Spleen (tissue), 11 donors: ENCODE results near the gene ACTN1. TPM values are rescaled to one million over a fixed set of nuclear protein-coding genes. Genes with fewer than 3 reads are reported as not detected.

Source experiments
- DNase-seq: peaks from one replicate; pipeline ENCODE4 v3.0.0-alpha.2; 2020
- H3K27ac ChIP-seq, 8 donors: fragments of 200-600 bp; sonication (generic) in 7 of 8; 1 replicate in 4 of 8; 2 replicates in 4 of 8; pipeline versions ENCODE4 v1.5.0 to v1.8.0; 2016 to 2021; ENCODE audit warnings: inconsistent platforms in 4 of 8, mild to moderate bottlenecking in 4 of 8, moderate library complexity in 1 of 8
- H3K27me3 ChIP-seq, 7 donors: fragments of 200-600 bp; sonication (generic) in 6 of 7; replicated peaks in 1 of 7; 1 replicate in 4 of 7; 2 replicates in 3 of 7; pipeline versions ENCODE4 v1.5.0 to v1.8.0; 2016 to 2021; ENCODE audit warnings: inconsistent platforms in 3 of 7, mild to moderate bottlenecking in 1 of 7
- H3K36me3 ChIP-seq, 6 donors: fragments of 200-600 bp; sonication (generic) in 5 of 6; 1 replicate in 4 of 6; 2 replicates in 2 of 6; pipeline versions ENCODE4 v1.5.0 to v1.8.0; 2016 to 2021; ENCODE audit warnings: inconsistent platforms in 2 of 6
- H3K4me1 ChIP-seq, 6 donors: fragments of 200-600 bp; sonication (generic) in 5 of 6; 1 replicate in 3 of 6; 2 replicates in 3 of 6; pipeline versions ENCODE4 v1.5.0 to v1.8.0; 2016 to 2021; ENCODE audit warnings: inconsistent platforms in 3 of 6
- H3K4me3 ChIP-seq, 8 donors: fragments of 200-600 bp; sonication (generic) in 7 of 8; 1 replicate in 4 of 8; 2 replicates in 4 of 8; pipeline versions ENCODE4 v1.5.0 to v1.8.0; 2016 to 2021; ENCODE audit warnings: inconsistent platforms in 4 of 8, mild to moderate bottlenecking in 4 of 8, moderate library complexity in 2 of 8
- H3K9me3 ChIP-seq, 8 donors: fragments of 200-600 bp; sonication (generic) in 7 of 8; 1 replicate in 4 of 8; 2 replicates in 4 of 8; pipeline versions ENCODE4 v1.5.0 to v1.8.0; 2016 to 2021; ENCODE audit warnings: inconsistent platforms in 4 of 8
- POLR2A ChIP-seq, 3 donors: fragments of 450-650 bp; IDR thresholded peaks; one replicate each; pipeline ENCODE4 v1.5.1; 2017; ENCODE audit warnings: antibody characterized with exemption in 3 of 3, mild to moderate bottlenecking in 1 of 3
- POLR2AphosphoS5 ChIP-seq, 3 donors: sonication (generic); formaldehyde crosslinking; IDR thresholded peaks; one replicate each; pipeline ENCODE4 v1.5.1; 2017; ENCODE audit warnings: antibody characterized with exemption in 3 of 3
- WGBS, 5 donors: extraction: QIAGEN DNeasy Blood & Tissue Kit in 3 of 5; methylation state at CpG; one replicate each; pipeline versions ENCODE4 v1.1.5 to v1.1.7; 2013 to 2018; 5-methylcytosine and 5-hydroxymethylcytosine counted together
- intact Hi-C: fragments of 100-400 bp; cut with DNase I; formaldehyde crosslinking; loops from one replicate; pipeline ENCODE4 v1.15.0; 2023; ENCODE audit warnings: low total_unique reads
- polyA plus RNA-seq, 3 donors: library from polyadenylated mRNA; stranded (reverse); fragments of 200-250 nt; gene quantifications; one replicate each; pipeline ENCODE4 v1.2.1, GENCODE V29; 2013
- total RNA-seq, 7 donors: library from RNA; depleted of rRNA in 3 of 7; stranded (reverse); fragments of >200 nt in 3 of 7; fragmentation: NEBNext Ultra II Directional in 4 of 7; extraction: Animal tissue kit (Norgen Biotek cat#: 25700) in 4 of 7; gene quantifications; one replicate each; pipeline versions ENCODE4 v1.1.0 to v1.2.1, GENCODE V29; 2016 to 2021
- TF ChIP-seq, protein P1 (sequence below), 11 experiments: fragments of 200-600 bp in 7 of 11; fragments of 450-650 bp in 4 of 11; sonication (generic) in 4 of 11; IDR thresholded peaks in 8 of 11; conservative IDR thresholded peaks in 3 of 11; 1 replicate in 7 of 11; 2 replicates in 4 of 11; pipeline versions ENCODE4 v1.4.0 to v1.8.0; 2016 to 2021; ENCODE audit warnings: antibody characterized with exemption in 11 of 11, inconsistent platforms in 4 of 11, mild to moderate bottlenecking in 1 of 11
- donor health status: healthy with polysubstance abuse.
- donor health status: DM: no; HTN: no; CAD: no; lungs with moderate emphysema.
- donor health status: DM: no; HTN: no; CAD: no.
- donor health status: Bipolar disorder and iron deficiency.
- donor health status: healthy.
- donor health status: DM: no; HTN: no; CAD: no.
- donor health status: DM: yes; HTN: yes; CAD: no.

The ACTN1 gene
- total and polyA plus RNA-seq, 10 donors = 15.4 to 315 (median 95.4) TPM

DNA sequence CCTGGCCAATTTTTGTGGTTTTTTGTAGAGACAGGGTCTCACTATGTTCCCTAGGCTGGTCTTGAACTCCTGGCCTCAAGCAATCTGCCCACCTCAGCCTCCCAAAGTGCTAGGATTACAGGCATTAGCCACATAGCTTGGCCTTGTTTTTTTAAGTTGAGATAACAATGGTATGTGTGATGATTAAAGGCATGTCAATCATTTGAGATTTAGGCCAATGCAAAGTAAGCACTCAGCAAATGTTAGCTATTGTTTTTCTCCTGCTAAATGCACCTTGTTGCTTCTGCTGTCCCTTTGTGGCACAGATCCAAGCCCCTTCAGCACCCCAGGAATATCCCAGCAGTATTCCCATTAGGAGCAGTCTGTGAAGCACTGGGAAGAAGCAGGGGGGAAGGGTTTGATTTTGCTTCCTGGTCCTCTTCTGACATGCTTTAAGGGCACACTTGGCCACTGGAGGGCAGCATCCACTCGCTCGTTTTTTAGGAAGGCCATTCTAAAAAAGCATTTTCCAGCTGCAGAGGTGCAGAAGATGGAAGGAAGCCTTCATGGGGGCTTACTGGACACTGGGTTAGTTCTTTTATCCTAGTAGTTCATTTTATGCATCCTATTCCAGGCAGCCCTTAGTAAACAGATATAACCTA lies 116.0 kb downstream of the ACTN1 start:
- H3K27me3 ChIP-seq = no peaks in the 10 kb centered on the region
- H3K4me3 ChIP-seq = no peak overlapping the region
- no peak for TF ChIP-seq POLR2AphosphoS5 (IDR thresholded peaks at IDR 0.05)
- TF ChIP-seq, protein P1, sequence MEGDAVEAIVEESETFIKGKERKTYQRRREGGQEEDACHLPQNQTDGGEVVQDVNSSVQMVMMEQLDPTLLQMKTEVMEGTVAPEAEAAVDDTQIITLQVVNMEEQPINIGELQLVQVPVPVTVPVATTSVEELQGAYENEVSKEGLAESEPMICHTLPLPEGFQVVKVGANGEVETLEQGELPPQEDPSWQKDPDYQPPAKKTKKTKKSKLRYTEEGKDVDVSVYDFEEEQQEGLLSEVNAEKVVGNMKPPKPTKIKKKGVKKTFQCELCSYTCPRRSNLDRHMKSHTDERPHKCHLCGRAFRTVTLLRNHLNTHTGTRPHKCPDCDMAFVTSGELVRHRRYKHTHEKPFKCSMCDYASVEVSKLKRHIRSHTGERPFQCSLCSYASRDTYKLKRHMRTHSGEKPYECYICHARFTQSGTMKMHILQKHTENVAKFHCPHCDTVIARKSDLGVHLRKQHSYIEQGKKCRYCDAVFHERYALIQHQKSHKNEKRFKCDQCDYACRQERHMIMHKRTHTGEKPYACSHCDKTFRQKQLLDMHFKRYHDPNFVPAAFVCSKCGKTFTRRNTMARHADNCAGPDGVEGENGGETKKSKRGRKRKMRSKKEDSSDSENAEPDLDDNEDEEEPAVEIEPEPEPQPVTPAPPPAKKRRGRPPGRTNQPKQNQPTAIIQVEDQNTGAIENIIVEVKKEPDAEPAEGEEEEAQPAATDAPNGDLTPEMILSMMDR (IDR thresholded peaks at IDR 0.05 in 8 of 11, conservative IDR thresholded peaks at IDR 0.05 in 3 of 11) = peak; percentile 24 to 80 (median 69)
- peak; percentile 84 for DNase-seq
- peaks cover 3 to 23% (median 15%) of the 10 kb centered on the region in 8 donors for H3K9me3 ChIP-seq
- intact Hi-C loops = no loop called here
- peaks cover 0 to 7% (median 0%) of the 10 kb centered on the region in 6 donors for H3K36me3 ChIP-seq
- 0 to 2% (median 2%) methylated on average over 2 of the region's 2 CpGs for WGBS, 5 donors
- no peak overlapping the region for H3K27ac ChIP-seq
- H3K4me1 ChIP-seq = peaks cover 0 to 6% (median 0%) of the 10 kb centered on the region in 6 donors

DNA sequence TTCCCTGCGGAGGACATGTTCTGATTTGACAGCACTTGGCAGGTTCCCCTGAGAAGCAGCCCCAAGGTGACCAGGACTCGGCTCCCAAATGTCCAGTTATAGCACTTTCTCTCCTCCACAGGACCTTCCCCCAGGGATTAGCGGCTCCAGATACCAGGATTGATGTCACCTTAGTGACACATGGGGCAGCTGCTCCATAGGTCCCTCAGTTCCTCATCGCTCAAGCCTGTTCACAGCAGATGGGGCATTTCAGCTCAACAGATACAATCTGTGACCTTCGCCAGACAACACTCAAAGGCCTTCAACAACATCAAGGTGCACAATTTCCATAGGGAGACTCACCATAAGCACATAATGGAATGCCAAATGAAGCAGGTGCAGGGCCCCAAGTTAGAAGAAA lies 118.3 kb downstream of the ACTN1 start:
- H3K27me3 ChIP-seq = no peaks in the 10 kb centered on the region
- peaks cover 0 to 6% (median 0%) of the 10 kb centered on the region in 6 donors for H3K4me1 ChIP-seq
- intact Hi-C loops = no loop called here
- H3K36me3 ChIP-seq = peaks cover 0 to 7% (median 0%) of the 10 kb centered on the region in 6 donors
- H3K9me3 ChIP-seq = peaks cover 3 to 17% (median 13%) of the 10 kb centered on the region in 8 donors
- WGBS, 5 donors = 83 to 96% (median 93%) methylated on average over 5 of the region's 5 CpGs
- DNase-seq = no peak
- H3K4me3 ChIP-seq = no peak overlapping the region
- no peak overlapping the region for H3K27ac ChIP-seq
- TF ChIP-seq POLR2A (IDR thresholded peaks at IDR 0.05) = no peak
- TF ChIP-seq POLR2AphosphoS5 (IDR thresholded peaks at IDR 0.05) = no peak
- TF ChIP-seq, protein P1 (IDR thresholded peaks at IDR 0.05 in 8 of 11, conservative IDR thresholded peaks at IDR 0.05 in 3 of 11) = no peak

- 79 to 93% (median 89%) methylated on average over 5 of the region's 5 CpGs for WGBS, 5 donors
- TF ChIP-seq, protein P1 (IDR thresholded peaks at IDR 0.05 in 8 of 11, conservative IDR thresholded peaks at IDR 0.05 in 3 of 11) = no peak
- TF ChIP-seq POLR2A (IDR thresholded peaks at IDR 0.05) (no peak), POLR2AphosphoS5 (IDR thresholded peaks at IDR 0.05) (no peak)
- peaks cover 0 to 9% (median 5%) of the 10 kb centered on the region in 8 donors for H3K9me3 ChIP-seq
These were observed 121.5 kb downstream of the ACTN1 start for GRCh38 chr14:68857516-68858070.

DNA sequence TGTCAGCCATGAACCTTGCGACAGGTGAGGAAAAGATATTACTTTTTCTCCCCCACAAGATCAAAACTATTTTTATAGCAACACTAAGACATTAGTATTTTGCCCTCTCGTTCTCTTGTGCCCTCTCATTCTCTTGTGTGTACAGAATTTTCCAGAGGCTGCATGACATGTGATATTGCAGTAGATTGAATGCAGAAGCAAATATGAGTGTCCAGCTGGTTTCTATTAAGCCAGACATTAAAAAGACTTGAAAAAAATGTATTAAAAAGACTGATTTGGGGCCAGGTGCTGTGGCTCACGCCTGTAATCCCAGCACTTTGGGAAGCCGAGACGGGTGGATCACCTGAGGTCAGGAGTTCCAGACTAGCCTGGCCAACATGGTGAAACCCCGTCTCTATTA lies 122.5 kb downstream of the ACTN1 start:
- TF ChIP-seq POLR2AphosphoS5 (IDR thresholded peaks at IDR 0.05) = no peak
- TF ChIP-seq, protein P1 (IDR thresholded peaks at IDR 0.05 in 8 of 11, conservative IDR thresholded peaks at IDR 0.05 in 3 of 11) = no peak
- no peak for TF ChIP-seq POLR2A (IDR thresholded peaks at IDR 0.05)
- Histone ChIP-seq H3K36me3 (no peaks in the 10 kb centered on the region), H3K4me1 (no peaks in the 10 kb centered on the region), H3K9me3 (peaks cover 0 to 18% (median 11%) of the 10 kb centered on the region in 8 donors), H3K4me3 (no peak overlapping the region), H3K27me3 (no peaks in the 10 kb centered on the region), H3K27ac (no peak overlapping the region)
- 86 to 92% (median 89%) methylated on average over 6 of the region's 6 CpGs for WGBS, 5 donors
- DNase-seq = no peak
- intact Hi-C loops = no loop called here

More at GRCh38 chr14:68857516-68858070, 121.5 kb downstream of the ACTN1 start:
- Histone ChIP-seq H3K27ac (no peak overlapping the region), H3K27me3 (no peaks in the 10 kb centered on the region), H3K4me1 (no peaks in the 10 kb centered on the region), H3K4me3 (no peak overlapping the region), H3K36me3 (no peaks in the 10 kb centered on the region)
- intact Hi-C loops = no loop called here
- no peak for DNase-seq
